ENCODE measurements around the gene B4GAT1.
"Not testable (repeated sequence)": the region's sequence is repeated elsewhere in the genome, so short reads cannot be mapped to it uniquely, and the experiment has no call there.

The B4GAT1 gene

DNA sequence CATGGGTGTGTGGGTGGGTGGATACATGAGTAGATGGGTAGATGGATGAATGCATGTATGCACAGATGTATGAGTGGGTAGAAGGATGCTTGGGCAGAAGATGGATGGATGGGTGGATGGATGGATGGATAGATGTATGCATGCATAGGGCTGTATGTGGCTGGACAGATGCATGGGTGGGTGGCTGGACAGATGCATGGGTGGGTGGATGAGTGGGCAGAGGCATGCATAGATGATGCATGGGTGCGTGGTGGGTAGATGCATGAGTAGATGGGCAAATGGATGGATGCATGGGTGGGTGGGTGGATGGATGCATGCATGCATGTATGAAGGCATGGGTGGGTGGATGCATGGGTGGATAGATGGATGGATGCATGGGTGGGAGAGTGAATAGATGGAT is 23.7 kb downstream of the B4GAT1 start:
- Histone ChIP-seq H3K27ac (ENCODE audit: low read depth, low read length, poor library complexity, severe bottlenecking) (no peak overlapping the region), H3K9me2 (ENCODE audit: low read depth, low read length) (no peaks in the 10 kb centered on the region), H3K4me2 (ENCODE audit: low read length) (no peak overlapping the region), H3K79me2 (ENCODE audit: insufficient read depth, low read length) (no peaks in the 10 kb centered on the region), H3K27me3 (ENCODE audit: insufficient read depth, low read length) (no peaks in the 10 kb centered on the region), H3F3A (ENCODE audit: insufficient read depth, low read length) (no peaks in the 10 kb centered on the region), H4K20me1 (ENCODE audit: insufficient read depth, low read length) (no peaks in the 10 kb centered on the region), H2AFZ (ENCODE audit: low read length) (no peak overlapping the region), H3K36me3 (ENCODE audit: insufficient read depth, low read length) (no peaks in the 10 kb centered on the region), H3K4me1 (ENCODE audit: insufficient read depth, low read length, severe bottlenecking) (peaks cover 32% of the 10 kb centered on the region), H3K9me3 (ENCODE audit: low read length) (no peaks in the 10 kb centered on the region), H3K9ac (ENCODE audit: low read length) (no peak overlapping the region), H3K4me3 (ENCODE audit: low read depth, low read length, poor library complexity, severe bottlenecking) (no peak overlapping the region)
- no peak for TF ChIP-seq EZH2 (IDR thresholded peaks at IDR 0.05; ENCODE audit: borderline replicate concordance, low read length)
- TF ChIP-seq CTCF (IDR thresholded peaks at IDR 0.05; ENCODE audit: low read length) = no peak

- H3K27ac ChIP-seq (ENCODE audit: low read depth, low read length, poor library complexity, severe bottlenecking) = no peak overlapping the region
- H2AFZ ChIP-seq (ENCODE audit: low read length) = no peak overlapping the region
- H3K4me1 ChIP-seq (ENCODE audit: insufficient read depth, low read length, severe bottlenecking) = peaks cover 32% of the 10 kb centered on the region
- H3K4me3 ChIP-seq (ENCODE audit: low read depth, low read length, poor library complexity, severe bottlenecking) = no peak overlapping the region
- no peaks in the 10 kb centered on the region for H3K9me3 ChIP-seq (ENCODE audit: low read length)
- no peaks in the 10 kb centered on the region for H3K36me3 ChIP-seq (ENCODE audit: insufficient read depth, low read length)
- no peaks in the 10 kb centered on the region for H3F3A ChIP-seq (ENCODE audit: insufficient read depth, low read length)
- H3K9me2 ChIP-seq (ENCODE audit: low read depth, low read length) = no peaks in the 10 kb centered on the region
- H4K20me1 ChIP-seq (ENCODE audit: insufficient read depth, low read length) = no peaks in the 10 kb centered on the region
- no peak overlapping the region for H3K9ac ChIP-seq (ENCODE audit: low read length)
- no peaks in the 10 kb centered on the region for H3K79me2 ChIP-seq (ENCODE audit: insufficient read depth, low read length)
- no peaks in the 10 kb centered on the region for H3K27me3 ChIP-seq (ENCODE audit: insufficient read depth, low read length)
- TF ChIP-seq CTCF (IDR thresholded peaks at IDR 0.05; ENCODE audit: low read length) (no peak), EZH2 (IDR thresholded peaks at IDR 0.05; ENCODE audit: borderline replicate concordance, low read length) (no peak)
- no peak overlapping the region for H3K4me2 ChIP-seq (ENCODE audit: low read length)
Observed at GRCh38 chr11:66322732-66323427, 24.5 kb downstream of the B4GAT1 start.

DNA sequence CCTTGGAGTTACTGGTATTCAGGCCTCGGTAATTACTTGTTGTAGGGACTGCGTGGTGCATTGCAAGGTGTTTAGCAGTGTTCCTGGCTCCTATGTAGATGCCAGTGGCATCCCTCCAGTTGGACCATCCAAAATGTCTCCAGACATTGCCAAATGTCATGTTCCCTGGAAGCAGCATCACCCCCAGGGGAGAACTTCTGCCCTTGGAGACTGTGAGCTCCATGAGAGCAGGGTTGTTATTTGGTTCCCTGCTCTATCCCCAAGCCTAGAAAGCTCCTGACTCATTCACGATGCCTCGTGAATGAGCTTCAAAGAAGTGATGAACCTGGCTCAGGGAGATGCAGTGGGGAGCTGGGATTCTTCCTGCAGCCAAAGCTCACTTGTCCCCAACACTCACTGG is 25.8 kb downstream of the B4GAT1 start:
- no peaks in the 10 kb centered on the region for H3F3A ChIP-seq (ENCODE audit: insufficient read depth, low read length)
- no peaks in the 10 kb centered on the region for H3K9me3 ChIP-seq (ENCODE audit: low read length)
- H3K9me2 ChIP-seq (ENCODE audit: low read depth, low read length) = no peaks in the 10 kb centered on the region
- H3K4me1 ChIP-seq (ENCODE audit: insufficient read depth, low read length, severe bottlenecking) = peaks cover 42% of the 10 kb centered on the region
- H3K27me3 ChIP-seq (ENCODE audit: insufficient read depth, low read length) = no peaks in the 10 kb centered on the region
- no peak overlapping the region for H3K27ac ChIP-seq (ENCODE audit: low read depth, low read length, poor library complexity, severe bottlenecking)
- no peaks in the 10 kb centered on the region for H3K36me3 ChIP-seq (ENCODE audit: insufficient read depth, low read length)
- TF ChIP-seq CTCF (IDR thresholded peaks at IDR 0.05; ENCODE audit: low read length) (no peak), EZH2 (IDR thresholded peaks at IDR 0.05; ENCODE audit: borderline replicate concordance, low read length) (no peak)
- H3K4me2 ChIP-seq (ENCODE audit: low read length) = no peak overlapping the region
- no peaks in the 10 kb centered on the region for H4K20me1 ChIP-seq (ENCODE audit: insufficient read depth, low read length)
- H3K4me3 ChIP-seq (ENCODE audit: low read depth, low read length, poor library complexity, severe bottlenecking) = no peak overlapping the region
- H2AFZ ChIP-seq (ENCODE audit: low read length) = no peak overlapping the region
- H3K79me2 ChIP-seq (ENCODE audit: insufficient read depth, low read length) = no peaks in the 10 kb centered on the region
- H3K9ac ChIP-seq (ENCODE audit: low read length) = no peak overlapping the region

DNA sequence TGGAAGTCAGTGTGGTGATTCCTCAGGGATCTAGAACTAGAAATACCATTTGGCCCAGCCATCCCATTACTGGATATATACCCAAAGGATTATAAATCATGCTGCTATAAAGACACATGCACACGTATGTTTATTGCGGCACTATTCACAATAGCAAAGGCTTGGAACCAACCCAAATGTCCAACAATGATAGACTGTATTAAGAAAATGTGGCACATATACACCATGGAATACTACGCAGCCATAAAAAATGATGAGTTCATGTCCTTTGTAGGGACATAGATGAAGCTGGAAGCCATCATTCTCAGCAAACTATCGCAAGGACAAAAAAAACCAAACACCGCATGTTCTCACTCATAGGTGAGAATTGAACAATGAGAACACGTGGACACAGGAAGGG is 26.7 kb downstream of the B4GAT1 start:
- H3K4me2 ChIP-seq (ENCODE audit: low read length); H3K27ac ChIP-seq (ENCODE audit: low read depth, low read length, poor library complexity, severe bottlenecking); H3K9me3 ChIP-seq (ENCODE audit: low read length); H3K9me2 ChIP-seq (ENCODE audit: low read depth, low read length); H4K20me1 ChIP-seq (ENCODE audit: insufficient read depth, low read length); H3K36me3 ChIP-seq (ENCODE audit: insufficient read depth, low read length); H3K4me3 ChIP-seq (ENCODE audit: low read depth, low read length, poor library complexity, severe bottlenecking); H3F3A ChIP-seq (ENCODE audit: insufficient read depth, low read length); H3K79me2 ChIP-seq (ENCODE audit: insufficient read depth, low read length); H3K9ac ChIP-seq (ENCODE audit: low read length); H3K27me3 ChIP-seq (ENCODE audit: insufficient read depth, low read length); H2AFZ ChIP-seq (ENCODE audit: low read length): not testable (repeated sequence)
- peaks cover 42% of the 10 kb centered on the region for H3K4me1 ChIP-seq (ENCODE audit: insufficient read depth, low read length, severe bottlenecking)

DNA sequence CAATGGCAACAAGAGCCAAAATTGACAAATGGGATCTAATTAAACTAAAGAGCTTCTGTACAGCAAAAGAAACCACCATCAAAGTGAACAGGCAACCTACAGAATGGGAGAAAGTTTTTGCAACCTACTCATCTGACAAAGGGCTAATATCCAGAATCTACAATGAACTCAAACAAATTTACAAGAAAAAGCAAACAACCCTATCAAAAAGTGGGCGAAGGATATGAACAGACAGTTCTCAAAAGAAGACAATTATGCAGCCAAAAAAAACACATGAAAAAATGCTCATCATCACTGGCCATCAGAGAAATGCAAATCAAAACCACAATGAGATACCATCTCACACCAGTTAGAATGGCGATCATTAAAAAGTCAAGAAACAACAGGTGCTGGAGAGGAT is 27.1 kb downstream of the B4GAT1 start:
- H3K36me3 ChIP-seq (ENCODE audit: insufficient read depth, low read length); H3K4me2 ChIP-seq (ENCODE audit: low read length); H3K27me3 ChIP-seq (ENCODE audit: insufficient read depth, low read length); H4K20me1 ChIP-seq (ENCODE audit: insufficient read depth, low read length); H3K9me3 ChIP-seq (ENCODE audit: low read length); H3K4me3 ChIP-seq (ENCODE audit: low read depth, low read length, poor library complexity, severe bottlenecking); H3K27ac ChIP-seq (ENCODE audit: low read depth, low read length, poor library complexity, severe bottlenecking); H3K9me2 ChIP-seq (ENCODE audit: low read depth, low read length); H3F3A ChIP-seq (ENCODE audit: insufficient read depth, low read length); H3K79me2 ChIP-seq (ENCODE audit: insufficient read depth, low read length); H3K9ac ChIP-seq (ENCODE audit: low read length); H2AFZ ChIP-seq (ENCODE audit: low read length): not testable (repeated sequence)
- H3K4me1 ChIP-seq (ENCODE audit: insufficient read depth, low read length, severe bottlenecking) = peaks cover 37% of the 10 kb centered on the region
